ENCODE results near the gene RALGDS. TPM values are rescaled to one million over a fixed set of nuclear protein-coding genes. Genes with fewer than 3 reads are reported as not detected.

RALGDS gene
- total RNA-seq, 1 experiment from 2014 or later, result 36.1 TPM

- Histone ChIP-seq H3K9me2 (ENCODE audit: insufficient read depth) (no peaks in the 10 kb centered on the region), H3K27ac (ENCODE audit: low read depth, low read length) (no peak within 1 kb of the TSS), H3K79me2 (ENCODE audit: insufficient read depth, low read length) (no peaks in the 10 kb centered on the region), H3K27me3 (ENCODE audit: insufficient read depth, low read length) (no peaks in the 10 kb centered on the region), H3K9me3 (ENCODE audit: control insufficient read depth in 1 of 2, insufficient read depth in 1 of 2, low read depth in 1 of 2, low read length in 2 of 2) (no peaks in the 10 kb centered on the region), H3K36me3 (ENCODE audit: control insufficient read depth in 1 of 2, insufficient read depth in 2 of 2, low read length in 2 of 2) (no peaks in the 10 kb centered on the region), H3K4me2 (ENCODE audit: low read length) (no peak within 1 kb of the TSS), H3K4me1 (ENCODE audit: control insufficient read depth in 1 of 2, insufficient read depth in 2 of 2, low read length in 2 of 2) (0 out of 4 replicates have a peak, but pooled peaks cover 0 to 3% of the 10 kb centered on the region in 2 experiments), H4K20me1 (ENCODE audit: insufficient read depth) (no peaks in the 10 kb centered on the region), H3K4me3 (replicated peaks in 1 of 2; ENCODE audit: low read depth in 1 of 2, low read length in 2 of 2) (no peak within 1 kb of the TSS), H2AFZ (ENCODE audit: low read depth, low read length, poor library complexity, severe bottlenecking) (no peak within 1 kb of the TSS), H3K9ac (ENCODE audit: low read length) (no peak within 1 kb of the TSS)
- ChIA-PET POLR2A (no interaction called here), RAD21 (ENCODE audit: low non-redundant PET in 1 of 2, low total read pairs in 2 of 2, uncharacterized antibody in 2 of 2, unreplicated experiment in 2 of 2) (no interaction called here), CTCF (no interaction called here)
- ATAC-seq, result no peak
- BruUV-seq (replicated peaks), result no TSS peak
- intact Hi-C loops (cut with micrococcal nuclease), result no loop called here
- TF ChIP-seq TCF7L2 (IDR thresholded peaks at IDR 0.05; ENCODE audit: borderline replicate concordance, extremely low read depth, insufficient read depth, insufficient read length) (no peak), SP1 (IDR thresholded peaks at IDR 0.05; ENCODE audit: low read depth) (no peak), ZNF274 (IDR thresholded peaks at IDR 0.05; ENCODE audit: low read depth, low read length) (no peak), EZH2 (IDR thresholded peaks at IDR 0.05) (no peak), CBX3 (IDR thresholded peaks at IDR 0.05; ENCODE audit: low read depth) (no peak)
- TF ChIP-seq, protein P1, sequence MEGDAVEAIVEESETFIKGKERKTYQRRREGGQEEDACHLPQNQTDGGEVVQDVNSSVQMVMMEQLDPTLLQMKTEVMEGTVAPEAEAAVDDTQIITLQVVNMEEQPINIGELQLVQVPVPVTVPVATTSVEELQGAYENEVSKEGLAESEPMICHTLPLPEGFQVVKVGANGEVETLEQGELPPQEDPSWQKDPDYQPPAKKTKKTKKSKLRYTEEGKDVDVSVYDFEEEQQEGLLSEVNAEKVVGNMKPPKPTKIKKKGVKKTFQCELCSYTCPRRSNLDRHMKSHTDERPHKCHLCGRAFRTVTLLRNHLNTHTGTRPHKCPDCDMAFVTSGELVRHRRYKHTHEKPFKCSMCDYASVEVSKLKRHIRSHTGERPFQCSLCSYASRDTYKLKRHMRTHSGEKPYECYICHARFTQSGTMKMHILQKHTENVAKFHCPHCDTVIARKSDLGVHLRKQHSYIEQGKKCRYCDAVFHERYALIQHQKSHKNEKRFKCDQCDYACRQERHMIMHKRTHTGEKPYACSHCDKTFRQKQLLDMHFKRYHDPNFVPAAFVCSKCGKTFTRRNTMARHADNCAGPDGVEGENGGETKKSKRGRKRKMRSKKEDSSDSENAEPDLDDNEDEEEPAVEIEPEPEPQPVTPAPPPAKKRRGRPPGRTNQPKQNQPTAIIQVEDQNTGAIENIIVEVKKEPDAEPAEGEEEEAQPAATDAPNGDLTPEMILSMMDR (IDR thresholded peaks at IDR 0.05 in 2 of 3, conservative IDR thresholded peaks at IDR 0.05 in 1 of 3; ENCODE audit: borderline replicate concordance in 1 of 3, insufficient read depth in 1 of 3, low read depth in 2 of 3, low read length in 2 of 3), result no peak
- DNase-seq (ENCODE audit: low read depth, low spot score), result no peak
Measured at GRCh38 chr9:133163504-133164172, 42.6 kb upstream of the RALGDS start, which contains the start of gene GBGT1. GBGT1 (minus strand) TSS chr9:133163914; CDS start chr9:133162412, 1,502 bp downstream.
